ENCODE data around the gene TTC7B.

TTC7B gene

GRCh38 chr14:90720336-90720735, 95.9 kb downstream of the TTC7B start:
- no peak overlapping the region for H2AFZ ChIP-seq
- no peaks in the 10 kb centered on the region for H3K9me3 ChIP-seq (ENCODE audit: control insufficient read depth, low read length)
- H3K9ac ChIP-seq, result no peak overlapping the region
- H3K36me3 ChIP-seq (ENCODE audit: control insufficient read depth, insufficient read depth, low read length), result no peaks in the 10 kb centered on the region
- no peak overlapping the region for H3K4me3 ChIP-seq (ENCODE audit: low read depth, low read length)
- H3K4me2 ChIP-seq (ENCODE audit: low read length), result no peak overlapping the region
- no peak overlapping the region for H3K27ac ChIP-seq
- H3K27me3 ChIP-seq (ENCODE audit: control insufficient read depth, insufficient read depth, low read length), result no peaks in the 10 kb centered on the region
- peaks cover 17% of the 10 kb centered on the region for H3K4me1 ChIP-seq
- H3K79me2 ChIP-seq, result peaks cover 6% of the 10 kb centered on the region
- no peak for TF ChIP-seq CTCF (IDR thresholded peaks at IDR 0.05)

- no peak overlapping the region for H2AFZ ChIP-seq
- no peaks in the 10 kb centered on the region for H3K9me3 ChIP-seq (ENCODE audit: control insufficient read depth, low read length)
- no peaks in the 10 kb centered on the region for H3K27me3 ChIP-seq (ENCODE audit: control insufficient read depth, insufficient read depth, low read length)
- peaks cover 23% of the 10 kb centered on the region for H3K4me1 ChIP-seq
- H3K27ac ChIP-seq, result no peak overlapping the region
- H3K4me2 ChIP-seq (ENCODE audit: low read length), result no peak overlapping the region
- H3K36me3 ChIP-seq (ENCODE audit: control insufficient read depth, insufficient read depth, low read length), result no peaks in the 10 kb centered on the region
- TF ChIP-seq CTCF (IDR thresholded peaks at IDR 0.05), result no peak
- peaks cover 7% of the 10 kb centered on the region for H3K79me2 ChIP-seq
- no peak overlapping the region for H3K9ac ChIP-seq
- no peak overlapping the region for H3K4me3 ChIP-seq (ENCODE audit: low read depth, low read length)
Observed at GRCh38 chr14:90717916-90718315, 98.3 kb downstream of the TTC7B start.

GRCh38 chr14:90715993-90716392, 100.2 kb downstream of the TTC7B start:
- TF ChIP-seq CTCF (IDR thresholded peaks at IDR 0.05), result no peak
- H3K27ac ChIP-seq, result peak overlapping the region; percentile 80

GRCh38 chr14:90715495-90715894, 100.7 kb downstream of the TTC7B start:
- Histone ChIP-seq H3K36me3 (ENCODE audit: control insufficient read depth, insufficient read depth, low read length) (no peaks in the 10 kb centered on the region), H3K4me1 (peaks cover 21% of the 10 kb centered on the region), H3K27ac (peak overlapping the region; percentile 80), H3K79me2 (peaks cover 5% of the 10 kb centered on the region), H3K9me3 (ENCODE audit: control insufficient read depth, low read length) (no peaks in the 10 kb centered on the region), H3K4me3 (ENCODE audit: low read depth, low read length) (no peak overlapping the region), H3K9ac (no peak overlapping the region), H3K27me3 (ENCODE audit: control insufficient read depth, insufficient read depth, low read length) (no peaks in the 10 kb centered on the region), H3K4me2 (ENCODE audit: low read length) (peak overlapping the region; percentile 40), H2AFZ (peak overlapping the region; percentile 72)
- no peak for TF ChIP-seq CTCF (IDR thresholded peaks at IDR 0.05)

More at GRCh38 chr14:90715993-90716392, 100.2 kb downstream of the TTC7B start:
- no peaks in the 10 kb centered on the region for H3K27me3 ChIP-seq (ENCODE audit: control insufficient read depth, insufficient read depth, low read length)
- peaks cover 5% of the 10 kb centered on the region for H3K79me2 ChIP-seq
- H2AFZ ChIP-seq, result peak overlapping the region; percentile 72
- H3K4me3 ChIP-seq (ENCODE audit: low read depth, low read length), result no peak overlapping the region
- H3K9ac ChIP-seq, result no peak overlapping the region
- no peaks in the 10 kb centered on the region for H3K9me3 ChIP-seq (ENCODE audit: control insufficient read depth, low read length)
- H3K36me3 ChIP-seq (ENCODE audit: control insufficient read depth, insufficient read depth, low read length), result no peaks in the 10 kb centered on the region
- peak overlapping the region; percentile 40 for H3K4me2 ChIP-seq (ENCODE audit: low read length)
- H3K4me1 ChIP-seq, result peaks cover 23% of the 10 kb centered on the region

- H3K36me3 ChIP-seq (ENCODE audit: control insufficient read depth, insufficient read depth, low read length), result no peaks in the 10 kb centered on the region
- peaks cover 21% of the 10 kb centered on the region for H3K4me1 ChIP-seq
- H3K4me2 ChIP-seq (ENCODE audit: low read length), result no peak overlapping the region
- no peak overlapping the region for H3K4me3 ChIP-seq (ENCODE audit: low read depth, low read length)
- no peaks in the 10 kb centered on the region for H3K27me3 ChIP-seq (ENCODE audit: control insufficient read depth, insufficient read depth, low read length)
- H3K9me3 ChIP-seq (ENCODE audit: control insufficient read depth, low read length), result no peaks in the 10 kb centered on the region
- TF ChIP-seq CTCF (IDR thresholded peaks at IDR 0.05), result no peak
- peaks cover 5% of the 10 kb centered on the region for H3K79me2 ChIP-seq
- H2AFZ ChIP-seq, result peak overlapping the region; percentile 72
- no peak overlapping the region for H3K9ac ChIP-seq
- H3K27ac ChIP-seq, result peak overlapping the region; percentile 80
Observed at GRCh38 chr14:90714811-90715210, 101.4 kb downstream of the TTC7B start.

All from parathyroid adenoma (tissue), 2 donors.